ENCODE measurements around the gene DTD1. TPM values are rescaled to one million over a fixed set of nuclear protein-coding genes. Genes with fewer than 3 reads are reported as not detected.

Gene DTD1
- 10 to 100 TPM; 27.3 to 54.0 (median 35.2) TPM for total RNA-seq

DNA sequence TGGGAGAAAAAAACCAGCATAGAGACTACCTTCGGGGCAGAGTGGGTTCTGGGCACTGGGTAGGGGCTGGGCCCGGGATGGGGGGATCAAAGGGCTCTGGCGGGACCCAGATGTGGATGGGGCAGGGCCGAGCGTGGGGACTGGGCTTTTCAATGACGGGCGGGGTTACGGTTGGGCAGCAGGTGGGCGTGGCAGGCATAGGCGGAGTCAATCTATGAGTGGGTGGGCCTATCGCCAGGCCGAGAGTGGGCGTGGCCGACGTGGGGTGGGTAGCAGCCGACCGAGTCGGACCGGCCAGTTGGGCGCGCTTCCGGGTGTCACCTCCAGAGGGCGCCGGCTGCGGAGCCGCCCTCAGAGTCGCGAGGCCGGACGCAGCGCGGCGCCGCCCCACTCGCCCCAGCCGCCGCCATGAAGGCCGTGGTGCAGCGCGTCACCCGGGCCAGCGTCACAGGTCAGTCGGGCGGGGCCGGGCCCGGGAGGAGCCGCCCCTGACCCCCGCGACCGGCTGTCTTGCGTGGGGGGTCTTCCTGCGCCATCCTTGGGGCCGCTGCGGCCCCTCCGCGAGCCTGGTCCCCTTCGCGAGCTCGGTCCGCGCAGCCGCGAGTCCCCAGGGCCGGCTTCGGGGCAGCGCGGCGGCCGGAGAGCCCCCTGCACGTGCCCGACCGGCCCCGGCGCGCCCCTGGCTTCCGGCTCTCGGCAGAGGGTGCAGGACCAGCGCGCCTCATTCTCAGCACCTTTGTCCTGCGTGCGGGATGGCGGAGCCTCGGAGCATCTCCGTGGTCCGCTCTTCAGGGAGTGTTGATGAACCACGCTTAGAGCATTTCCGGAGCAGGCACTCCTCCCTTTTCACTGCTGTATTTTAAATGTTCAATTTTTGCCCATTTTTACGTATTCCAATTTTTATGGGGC, at the start of gene DTD1:
TSS of gene DTD1 (plus strand) at position 390 of the 909 bp plus-strand sequence. CDS start at position 409, 19 bp downstream.
- WGBS, 2 donors, result 0 to 1% methylated on average over 36 of the region's 88 CpGs

GRCh38 chr20:18541741-18542140, 46.1 kb upstream of the DTD1 start:
- WGBS, 2 donors, result 30 to 53% methylated on average over 5 of the region's 5 CpGs
- Histone ChIP-seq H3K4me3 (no peak overlapping the region), H3K9me3 (no peaks in the 10 kb centered on the region), H3K27me3 (no peaks in the 10 kb centered on the region), H3K36me3 (peaks cover 0 to 91% (median 16%) of the 10 kb centered on the region in 3 donors), H3K27ac (no peak overlapping the region), H3K4me1 (peaks cover 0 to 3% (median 0%) of the 10 kb centered on the region in 3 donors)
- intact Hi-C loops (cut with DNase I), result no loop called here
- TF ChIP-seq POLR2A (IDR thresholded peaks at IDR 0.05) (no peak), CTCF (IDR thresholded peaks at IDR 0.05) (no peak)
- DNase-seq, result no peak

More for the DNA sequence above, at the start of gene DTD1:
- peak within 1 kb of the TSS; percentile 64 to 90 (median 84) for H3K27ac ChIP-seq
- H3K4me3 ChIP-seq, result peak within 1 kb of the TSS; percentile 65 to 100 (median 90)
- TF ChIP-seq CTCF (IDR thresholded peaks at IDR 0.05), result peak; percentile 50 to 76 (median 66)
- TF ChIP-seq POLR2A (IDR thresholded peaks at IDR 0.05), result peak in 2 of 4 donors; percentile 24 to 27
- DNase-seq, result peak; percentile 63
- H3K36me3 ChIP-seq, result no peaks in the 10 kb centered on the region
- no peaks in the 10 kb centered on the region for H3K9me3 ChIP-seq
- peaks cover 0 to 17% (median 6%) of the 10 kb centered on the region in 3 donors for H3K4me1 ChIP-seq
- intact Hi-C loops (cut with DNase I), result no loop called here
- H3K27me3 ChIP-seq, result no peaks in the 10 kb centered on the region

- peaks cover 0 to 91% (median 21%) of the 10 kb centered on the region in 3 donors for H3K36me3 ChIP-seq
- WGBS, 2 donors, result 86 to 92% methylated on average over 4 of the region's 4 CpGs
- H3K4me3 ChIP-seq, result no peak overlapping the region
- H3K9me3 ChIP-seq, result no peaks in the 10 kb centered on the region
- intact Hi-C loops (cut with DNase I), result no loop called here
- TF ChIP-seq POLR2A (IDR thresholded peaks at IDR 0.05) (no peak), CTCF (IDR thresholded peaks at IDR 0.05) (no peak)
- H3K27ac ChIP-seq, result no peak overlapping the region
- H3K27me3 ChIP-seq, result no peaks in the 10 kb centered on the region
- peaks cover 0 to 3% (median 0%) of the 10 kb centered on the region in 3 donors for H3K4me1 ChIP-seq
- DNase-seq, result no peak
Measured at GRCh38 chr20:18543216-18543615, 44.6 kb upstream of the DTD1 start.

DNA sequence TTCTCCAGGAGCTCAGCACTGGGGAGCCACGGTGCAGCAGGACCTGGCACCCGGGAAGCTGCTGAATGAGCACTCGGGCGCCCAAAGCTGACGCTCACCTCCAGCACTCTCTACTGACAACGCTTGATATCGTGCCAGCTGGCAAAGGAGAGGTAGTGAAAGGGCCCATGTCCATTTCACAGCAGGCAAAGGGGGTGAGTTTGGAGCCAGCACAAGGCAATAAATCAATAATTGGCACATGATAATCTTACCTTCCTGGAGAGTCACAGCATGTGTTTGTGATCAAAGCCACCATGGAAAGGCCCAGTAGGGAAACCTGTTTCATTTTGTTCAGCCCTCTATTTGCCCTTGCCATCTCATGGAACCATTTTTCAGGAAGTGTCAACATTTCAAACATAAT, 43.9 kb upstream of the DTD1 start:
- TF ChIP-seq POLR2A (IDR thresholded peaks at IDR 0.05) (no peak), CTCF (IDR thresholded peaks at IDR 0.05) (no peak)

DNA sequence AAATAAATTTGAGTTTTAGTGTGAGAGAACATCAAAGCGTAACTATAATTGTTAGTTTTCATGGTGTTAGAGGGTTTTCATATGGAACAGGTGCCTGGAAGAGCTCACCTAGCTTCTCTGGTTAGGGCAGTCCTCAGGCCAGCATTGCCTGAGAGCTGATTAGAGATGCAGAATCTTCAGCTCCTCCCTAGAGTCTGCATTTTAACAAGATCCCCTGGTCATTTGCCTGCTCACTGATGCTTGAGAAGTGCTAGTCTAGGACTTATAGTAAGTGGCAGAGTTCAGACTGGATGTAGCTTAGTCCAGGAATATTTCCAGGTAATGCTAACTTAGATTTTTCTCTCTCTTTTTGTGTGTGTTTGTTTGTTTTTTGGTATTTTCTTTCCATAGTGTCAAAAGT, 42.3 kb upstream of the DTD1 start:
- no peak for DNase-seq
- TF ChIP-seq CTCF (IDR thresholded peaks at IDR 0.05), result no peak
- TF ChIP-seq POLR2A (IDR thresholded peaks at IDR 0.05), result no peak
- Histone ChIP-seq H3K27ac (no peak overlapping the region), H3K27me3 (no peaks in the 10 kb centered on the region), H3K36me3 (peaks cover 0 to 93% (median 29%) of the 10 kb centered on the region in 3 donors), H3K4me1 (peaks cover 0 to 3% (median 0%) of the 10 kb centered on the region in 3 donors), H3K9me3 (no peaks in the 10 kb centered on the region), H3K4me3 (no peak overlapping the region)
- WGBS, 2 donors, result 95 to 96% methylated on average over 1 of the region's 1 CpG
- intact Hi-C loops (cut with DNase I), result no loop called here

More for the DNA sequence above, 43.9 kb upstream of the DTD1 start:
- 83 to 94% methylated on average over 7 of the region's 7 CpGs for WGBS, 2 donors
- Histone ChIP-seq H3K4me1 (peaks cover 0 to 3% (median 0%) of the 10 kb centered on the region in 3 donors), H3K27me3 (no peaks in the 10 kb centered on the region), H3K36me3 (peaks cover 0 to 91% (median 24%) of the 10 kb centered on the region in 3 donors), H3K4me3 (no peak overlapping the region), H3K9me3 (no peaks in the 10 kb centered on the region), H3K27ac (no peak overlapping the region)
- DNase-seq, result no peak
- intact Hi-C loops (cut with DNase I), result no loop called here

Data from esophagus squamous epithelium (tissue), 5 donors.